Measurements from ENCODE around the gene ALDH3B1.

DNA sequence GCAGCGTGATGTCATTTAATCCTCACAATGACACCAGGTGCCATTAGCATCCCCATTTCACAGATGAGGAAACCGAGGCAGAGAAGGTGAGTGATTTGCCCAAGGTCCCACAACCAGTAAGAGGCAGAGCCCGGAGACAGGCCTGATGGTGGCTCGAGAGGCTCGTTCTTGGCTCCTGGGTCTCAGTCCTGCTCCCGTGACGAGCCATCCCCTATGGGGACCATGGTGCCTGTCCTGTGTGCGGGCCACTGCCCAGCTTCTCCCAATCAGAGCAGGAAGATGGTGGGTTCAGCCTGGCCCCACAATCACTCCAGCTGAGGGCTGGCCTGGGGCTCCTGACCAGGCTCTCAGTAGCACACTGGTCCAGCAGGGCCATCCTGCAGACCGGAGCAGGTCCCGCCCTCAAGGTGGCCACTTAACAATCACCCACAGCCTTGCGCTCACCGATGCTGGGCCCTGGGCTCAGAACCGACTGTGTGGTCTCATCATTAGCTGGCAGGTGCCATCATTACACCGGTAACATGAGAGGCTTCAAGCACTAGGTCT, 3.6 kb downstream of the ALDH3B1 start:
- TF ChIP-seq CTCF (IDR thresholded peaks at IDR 0.05) (no peak), POLR2A (IDR thresholded peaks at IDR 0.05) (no peak)
